IMR-90 (cell line): ENCODE measurements around the gene UVSSA.

Experiments
- MAFK ChIP-seq: IDR thresholded peaks from 2 replicates; pipeline ENCODE4 v1.6.1; 2012; ENCODE audit warnings: low read depth, low read length, improper control_type of control experiment
- POLR2A ChIP-seq: IDR thresholded peaks from 2 replicates; pipeline ENCODE4 v1.6.1; 2012; ENCODE audit warnings: mild to moderate bottlenecking, low read depth, low read length
- RFX5 ChIP-seq: IDR thresholded peaks from 2 replicates; pipeline ENCODE4 v1.8.0; 2012; ENCODE audit warnings: low read depth, mild to moderate bottlenecking, low read length, moderate library complexity
- TF ChIP-seq, protein P1 (sequence below): conservative IDR thresholded peaks from 2 replicates; pipeline ENCODE4 v1.5.1; 2012; ENCODE audit warnings: mild to moderate bottlenecking, low read depth, low read length, improper control_type of control experiment
- TF ChIP-seq, protein P2 (sequence below): fragments of 150-350 bp; IDR thresholded peaks from 2 replicates; pipeline ENCODE4 v1.6.1; 2016; ENCODE audit warnings: low read depth, mild to moderate bottlenecking, low read length, moderate library complexity, borderline replicate concordance

DNA sequence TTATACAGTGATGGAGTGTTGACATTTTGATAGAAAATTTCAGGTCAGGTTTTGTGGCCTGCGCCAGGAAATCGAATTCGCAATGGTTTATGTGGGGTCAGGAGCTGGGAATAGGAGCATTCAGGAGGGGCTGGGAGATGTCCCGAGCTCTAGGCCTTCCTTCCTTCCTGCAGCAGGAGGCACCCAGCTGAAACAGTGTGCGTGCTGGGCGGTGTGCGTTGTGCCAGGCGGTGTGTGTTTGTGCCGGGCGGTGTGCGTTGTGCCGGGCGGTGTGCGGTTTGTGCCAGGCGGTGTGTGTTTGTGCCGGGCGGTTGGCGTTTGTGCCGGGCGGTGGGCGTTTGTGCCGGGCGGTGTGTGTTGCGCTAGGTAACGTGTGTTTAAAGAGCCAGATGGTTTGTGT is 1.7 kb downstream of the UVSSA start:
- TF ChIP-seq, protein P1, sequence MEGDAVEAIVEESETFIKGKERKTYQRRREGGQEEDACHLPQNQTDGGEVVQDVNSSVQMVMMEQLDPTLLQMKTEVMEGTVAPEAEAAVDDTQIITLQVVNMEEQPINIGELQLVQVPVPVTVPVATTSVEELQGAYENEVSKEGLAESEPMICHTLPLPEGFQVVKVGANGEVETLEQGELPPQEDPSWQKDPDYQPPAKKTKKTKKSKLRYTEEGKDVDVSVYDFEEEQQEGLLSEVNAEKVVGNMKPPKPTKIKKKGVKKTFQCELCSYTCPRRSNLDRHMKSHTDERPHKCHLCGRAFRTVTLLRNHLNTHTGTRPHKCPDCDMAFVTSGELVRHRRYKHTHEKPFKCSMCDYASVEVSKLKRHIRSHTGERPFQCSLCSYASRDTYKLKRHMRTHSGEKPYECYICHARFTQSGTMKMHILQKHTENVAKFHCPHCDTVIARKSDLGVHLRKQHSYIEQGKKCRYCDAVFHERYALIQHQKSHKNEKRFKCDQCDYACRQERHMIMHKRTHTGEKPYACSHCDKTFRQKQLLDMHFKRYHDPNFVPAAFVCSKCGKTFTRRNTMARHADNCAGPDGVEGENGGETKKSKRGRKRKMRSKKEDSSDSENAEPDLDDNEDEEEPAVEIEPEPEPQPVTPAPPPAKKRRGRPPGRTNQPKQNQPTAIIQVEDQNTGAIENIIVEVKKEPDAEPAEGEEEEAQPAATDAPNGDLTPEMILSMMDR: no peak
- TF ChIP-seq POLR2A (no peak), MAFK (no peak), RFX5 (no peak)
- TF ChIP-seq, protein P2, sequence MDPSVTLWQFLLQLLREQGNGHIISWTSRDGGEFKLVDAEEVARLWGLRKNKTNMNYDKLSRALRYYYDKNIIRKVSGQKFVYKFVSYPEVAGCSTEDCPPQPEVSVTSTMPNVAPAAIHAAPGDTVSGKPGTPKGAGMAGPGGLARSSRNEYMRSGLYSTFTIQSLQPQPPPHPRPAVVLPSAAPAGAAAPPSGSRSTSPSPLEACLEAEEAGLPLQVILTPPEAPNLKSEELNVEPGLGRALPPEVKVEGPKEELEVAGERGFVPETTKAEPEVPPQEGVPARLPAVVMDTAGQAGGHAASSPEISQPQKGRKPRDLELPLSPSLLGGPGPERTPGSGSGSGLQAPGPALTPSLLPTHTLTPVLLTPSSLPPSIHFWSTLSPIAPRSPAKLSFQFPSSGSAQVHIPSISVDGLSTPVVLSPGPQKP: no peak
